Adrenal gland (tissue), 12 donors: Measurements from ENCODE around the gene IL15. TPM values are rescaled to one million over a fixed set of nuclear protein-coding genes. Genes with fewer than 3 reads are reported as not detected.

ENCODE experiments used
- DNase-seq, 7 donors: peaks; one replicate each; pipeline ENCODE4 v3.0.0-alpha.2; 2019 to 2020
- H3K27ac ChIP-seq, 5 donors: fragments of 200-600 bp; sonication (generic) in 4 of 5; 1 replicate in 3 of 5; 2 replicates in 2 of 5; pipeline versions ENCODE4 v1.5.1 to v1.8.0; 2016 to 2020; ENCODE audit warnings: mild to moderate bottlenecking in 1 of 5
- H3K27me3 ChIP-seq: fragments of 200-600 bp; 2 replicates; pipeline ENCODE4 v1.8.0; 2021
- H3K36me3 ChIP-seq, 2 donors: fragments of 200-600 bp; replicated peaks in 1 of 2; 1 replicate in 1 of 2; 2 replicates in 1 of 2; pipeline versions ENCODE4 v1.5.1 to v1.8.0; 2018 to 2022
- H3K4me1 ChIP-seq, 2 donors: fragments of 200-600 bp; replicated peaks in 1 of 2; 1 replicate in 1 of 2; 2 replicates in 1 of 2; pipeline versions ENCODE4 v1.5.1 to v1.8.0; 2018 to 2021
- H3K4me3 ChIP-seq, 4 donors: fragments of 200-600 bp; sonication (generic) in 3 of 4; one replicate each; pipeline ENCODE4 v1.5.1; 2016 to 2018
- H3K9me3 ChIP-seq, 3 donors: fragments of 200-600 bp; sonication (generic) in 1 of 3; replicated peaks in 1 of 3; 1 replicate in 2 of 3; 2 replicates in 1 of 3; pipeline versions ENCODE4 v1.5.1 to v1.8.0; 2016 to 2021
- POLR2A ChIP-seq, 2 donors: fragments of 450-650 bp; IDR thresholded peaks; one replicate each; pipeline ENCODE4 v1.6.1; 2017; ENCODE audit warnings: antibody characterized with exemption in 2 of 2, mild to moderate bottlenecking in 2 of 2, moderate library complexity in 1 of 2
- WGBS, 4 donors: extraction: QIAGEN DNeasy Blood & Tissue Kit in 2 of 4; methylation state at CpG; one replicate each; pipeline versions ENCODE4 v1.1.5 to v1.1.7; 2013 to 2017; 5-methylcytosine and 5-hydroxymethylcytosine counted together
- intact Hi-C, 2 donors: fragments of 100-400 bp; cut with DNase I; formaldehyde crosslinking; loops; one replicate each; pipeline versions ENCODE4 v1.14.1 to v1.15.0; 2022 to 2023
- polyA plus RNA-seq, 3 donors: library from polyadenylated mRNA; stranded (reverse); fragments of 200-250 nt in 2 of 3; fragments of 350-450 nt in 1 of 3; fragmentation: Illumina TruSeq in 1 of 3; extraction: RNeasy Lipid Tissue Mini Kit (QIAGEN cat#74804) in 1 of 3; gene quantifications; one replicate each; pipeline ENCODE4 v1.2.3, GENCODE V29; 2013 to 2014
- total RNA-seq, 9 donors: library from RNA; depleted of rRNA in 4 of 9; stranded (reverse); fragments of >200 nt in 4 of 9; fragments of 120-200 nt in 1 of 9; fragmentation: NEBNext Ultra II Directional in 1 of 9; extraction: Animal tissue kit (Norgen Biotek cat#: 25700) in 1 of 9; gene quantifications; one replicate each; pipeline versions ENCODE4 v1.1.0 to v1.2.4, GENCODE V29; 2013 to 2023
- TF ChIP-seq, protein P1 (sequence below), 6 experiments: fragments of 450-650 bp in 4 of 6; fragments of 200-600 bp in 2 of 6; sonication (generic) in 1 of 6; IDR thresholded peaks; 1 replicate in 5 of 6; 2 replicates in 1 of 6; pipeline versions ENCODE4 v1.5.1 to v1.8.0; 2016 to 2021; ENCODE audit warnings: antibody characterized with exemption in 6 of 6, mild to moderate bottlenecking in 2 of 6, moderate library complexity in 1 of 6
- donor health status: healthy with polysubstance abuse.
- donor health status: Bipolar disorder and iron deficiency.
- donor health status: DM: yes; HTN: yes; CAD: no.
- donor health status: DM: no; HTN: no; CAD: no.
- donor health status: DM: no; HTN: no; CAD: no.
- donor health status: DM: yes; HTN: yes; CAD: no.

IL15 gene
- total and polyA plus RNA-seq, 12 donors: 0.94 to 8.9 (median 3.2) TPM

DNA sequence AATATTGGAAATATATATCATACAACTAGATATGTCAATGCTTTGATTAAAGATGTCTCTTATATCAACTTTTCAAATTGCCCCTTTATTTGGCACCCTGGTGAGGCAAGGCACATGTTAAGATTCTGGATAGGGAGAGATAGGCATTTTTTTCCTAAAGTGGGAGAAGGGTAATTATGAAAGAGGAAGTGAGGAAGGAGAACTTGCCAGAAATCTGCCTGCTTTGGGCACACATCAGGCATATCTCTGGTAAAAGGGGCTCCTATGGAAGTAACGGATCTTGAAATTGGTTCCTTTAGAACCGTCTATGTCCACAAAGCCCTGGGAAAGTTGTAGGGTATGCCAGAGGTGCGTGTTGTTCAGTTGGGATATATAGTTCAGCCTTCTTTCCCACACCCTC, 5.7 kb downstream of the IL15 start:
- Histone ChIP-seq H3K4me1 (peaks cover 13 to 29% of the 10 kb centered on the region in 2 donors), H3K27me3 (no peaks in the 10 kb centered on the region)

DNA sequence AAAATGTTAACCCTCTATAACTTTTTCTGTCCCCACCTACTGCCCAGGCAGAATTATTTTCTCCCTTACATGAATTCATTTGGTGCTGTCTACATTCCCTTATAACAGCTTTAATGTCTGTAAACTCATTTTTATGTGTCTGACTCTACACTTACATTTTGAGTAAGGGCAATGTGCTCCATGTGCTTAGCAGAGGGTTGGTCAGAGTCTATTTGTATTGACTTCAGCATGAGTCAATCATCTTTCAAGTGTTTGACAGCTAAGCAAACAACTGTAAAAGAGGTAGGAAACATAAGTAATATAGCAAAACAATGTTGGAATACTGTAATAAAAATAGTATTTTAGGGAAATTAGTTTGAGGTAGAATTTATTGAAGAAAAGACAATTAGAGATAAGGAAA, 6.3 kb downstream of the IL15 start:
- Histone ChIP-seq H3K4me1 (peaks cover 13 to 29% of the 10 kb centered on the region in 2 donors), H3K36me3 (no peaks in the 10 kb centered on the region), H3K27me3 (no peaks in the 10 kb centered on the region), H3K4me3 (no peak overlapping the region), H3K9me3 (no peaks in the 10 kb centered on the region), H3K27ac (peak overlapping the region in 2 of 5 donors; percentile 9 to 27)
- intact Hi-C loops: no loop called here
- TF ChIP-seq, protein P1, sequence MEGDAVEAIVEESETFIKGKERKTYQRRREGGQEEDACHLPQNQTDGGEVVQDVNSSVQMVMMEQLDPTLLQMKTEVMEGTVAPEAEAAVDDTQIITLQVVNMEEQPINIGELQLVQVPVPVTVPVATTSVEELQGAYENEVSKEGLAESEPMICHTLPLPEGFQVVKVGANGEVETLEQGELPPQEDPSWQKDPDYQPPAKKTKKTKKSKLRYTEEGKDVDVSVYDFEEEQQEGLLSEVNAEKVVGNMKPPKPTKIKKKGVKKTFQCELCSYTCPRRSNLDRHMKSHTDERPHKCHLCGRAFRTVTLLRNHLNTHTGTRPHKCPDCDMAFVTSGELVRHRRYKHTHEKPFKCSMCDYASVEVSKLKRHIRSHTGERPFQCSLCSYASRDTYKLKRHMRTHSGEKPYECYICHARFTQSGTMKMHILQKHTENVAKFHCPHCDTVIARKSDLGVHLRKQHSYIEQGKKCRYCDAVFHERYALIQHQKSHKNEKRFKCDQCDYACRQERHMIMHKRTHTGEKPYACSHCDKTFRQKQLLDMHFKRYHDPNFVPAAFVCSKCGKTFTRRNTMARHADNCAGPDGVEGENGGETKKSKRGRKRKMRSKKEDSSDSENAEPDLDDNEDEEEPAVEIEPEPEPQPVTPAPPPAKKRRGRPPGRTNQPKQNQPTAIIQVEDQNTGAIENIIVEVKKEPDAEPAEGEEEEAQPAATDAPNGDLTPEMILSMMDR (IDR thresholded peaks at IDR 0.05): no peak
- no peak for TF ChIP-seq POLR2A (IDR thresholded peaks at IDR 0.05)
- no peak for DNase-seq

More for the DNA sequence above, 5.7 kb downstream of the IL15 start:
- Histone ChIP-seq H3K27ac (peak overlapping the region in 1 of 5 donors; percentile 9), H3K4me3 (no peak overlapping the region), H3K9me3 (no peaks in the 10 kb centered on the region), H3K36me3 (no peaks in the 10 kb centered on the region)
- intact Hi-C loops: no loop called here
- 79 to 86% (median 82%) methylated on average over 3 of the region's 3 CpGs for WGBS, 4 donors
- no peak for TF ChIP-seq POLR2A (IDR thresholded peaks at IDR 0.05)
- TF ChIP-seq, protein P1 (IDR thresholded peaks at IDR 0.05): no peak
- no peak for DNase-seq

DNA sequence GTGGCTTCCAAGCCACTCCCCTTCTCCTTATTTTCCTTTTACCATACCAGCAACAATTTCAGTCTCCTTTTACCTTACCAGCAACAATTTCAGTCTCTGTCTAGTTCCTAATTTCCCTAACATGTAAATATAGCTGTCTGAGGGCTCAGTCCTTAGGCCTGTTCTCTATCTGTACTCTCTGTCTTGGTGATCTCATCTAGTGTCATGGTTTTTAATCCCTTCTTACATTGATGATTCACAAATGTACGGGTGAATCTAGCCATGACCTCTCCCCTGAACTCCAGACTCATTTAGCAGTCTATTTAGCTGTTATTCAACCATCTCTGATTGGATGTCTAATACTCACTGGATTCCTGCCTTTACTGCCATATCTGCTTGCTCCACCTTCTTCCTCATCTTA, 7.2 kb downstream of the IL15 start:
- no peak overlapping the region for H3K4me3 ChIP-seq
- H3K27ac ChIP-seq: peak overlapping the region in 4 of 5 donors; percentile 5 to 61 (median 41)
- H3K36me3 ChIP-seq: no peaks in the 10 kb centered on the region
- intact Hi-C loops: no loop called here
- peaks cover 13 to 23% of the 10 kb centered on the region in 2 donors for H3K4me1 ChIP-seq
- H3K9me3 ChIP-seq: no peaks in the 10 kb centered on the region
- 15 to 33% (median 31%) methylated on average over 1 of the region's 1 CpG for WGBS, 4 donors
- H3K27me3 ChIP-seq: no peaks in the 10 kb centered on the region
- DNase-seq: peak in 3 of 7 donors; percentile 24 to 46 (median 25)
- TF ChIP-seq, protein P1 (IDR thresholded peaks at IDR 0.05): no peak
- no peak for TF ChIP-seq POLR2A (IDR thresholded peaks at IDR 0.05)

DNA sequence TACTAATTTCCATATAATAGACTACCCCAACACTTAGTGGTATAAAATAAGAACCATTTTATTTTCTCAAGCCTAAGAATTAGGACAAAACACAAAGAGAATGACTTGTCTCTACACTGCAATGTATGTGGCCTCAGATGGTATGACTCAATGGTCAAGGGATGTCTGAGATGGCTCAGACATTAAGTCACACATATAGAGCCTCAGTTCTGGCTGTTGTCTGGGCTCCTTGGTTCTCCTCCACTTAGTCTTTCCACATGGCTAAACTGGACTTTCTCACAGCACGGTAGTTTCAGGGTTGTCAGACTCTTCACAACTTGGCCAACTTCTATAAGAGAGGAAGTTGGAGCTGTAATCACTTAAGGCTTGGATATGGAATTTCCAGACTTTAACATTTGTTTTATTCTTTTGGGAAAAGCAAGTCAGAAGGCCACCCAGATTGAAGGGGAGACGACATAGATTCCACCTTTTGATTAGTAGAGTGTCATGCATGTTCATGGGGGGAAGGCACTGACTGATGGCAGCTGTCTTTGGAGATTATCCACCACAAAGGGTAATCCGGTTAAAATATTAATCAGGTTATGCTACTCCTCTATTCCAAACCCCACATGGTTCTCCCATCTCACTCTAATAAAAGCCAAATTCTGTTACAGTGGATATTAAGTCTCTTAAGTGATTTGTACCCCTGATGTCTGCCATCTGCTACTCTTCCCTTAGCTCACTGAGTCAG, 9.4 kb downstream of the IL15 start:
- no peak overlapping the region for H3K27ac ChIP-seq
- H3K4me1 ChIP-seq: peaks cover 13 to 23% of the 10 kb centered on the region in 2 donors
- TF ChIP-seq, protein P1 (IDR thresholded peaks at IDR 0.05): no peak
- no peak for TF ChIP-seq POLR2A (IDR thresholded peaks at IDR 0.05)
- H3K27me3 ChIP-seq: no peaks in the 10 kb centered on the region
- intact Hi-C loops: no loop called here
- no peak for DNase-seq
- no peaks in the 10 kb centered on the region for H3K9me3 ChIP-seq
- no peaks in the 10 kb centered on the region for H3K36me3 ChIP-seq
- 72 to 93% (median 89%) methylated on average over 2 to 3 of the region's 3 CpGs for WGBS, 4 donors
- H3K4me3 ChIP-seq: no peak overlapping the region
